Spleen (tissue), 7 donors: Measurements from ENCODE around the gene ZNF594.

ENCODE experiments used
- POLR2A ChIP-seq, 3 donors: fragments of 450-650 bp; IDR thresholded peaks; one replicate each; pipeline ENCODE4 v1.5.1; 2017; ENCODE audit warnings: antibody characterized with exemption in 3 of 3, mild to moderate bottlenecking in 1 of 3
- POLR2AphosphoS5 ChIP-seq, 3 donors: sonication (generic); formaldehyde crosslinking; IDR thresholded peaks; one replicate each; pipeline ENCODE4 v1.5.1; 2017; ENCODE audit warnings: antibody characterized with exemption in 3 of 3
- TF ChIP-seq, protein P1 (sequence below), 11 experiments: fragments of 200-600 bp in 7 of 11; fragments of 450-650 bp in 4 of 11; sonication (generic) in 4 of 11; IDR thresholded peaks in 8 of 11; conservative IDR thresholded peaks in 3 of 11; 1 replicate in 7 of 11; 2 replicates in 4 of 11; pipeline versions ENCODE4 v1.4.0 to v1.8.0; 2016 to 2021; ENCODE audit warnings: antibody characterized with exemption in 11 of 11, inconsistent platforms in 4 of 11, mild to moderate bottlenecking in 1 of 11
- donor health status: DM: no; HTN: no; CAD: no; lungs with moderate emphysema.
- donor health status: DM: no; HTN: no; CAD: no.
- donor health status: DM: no; HTN: no; CAD: no.

DNA sequence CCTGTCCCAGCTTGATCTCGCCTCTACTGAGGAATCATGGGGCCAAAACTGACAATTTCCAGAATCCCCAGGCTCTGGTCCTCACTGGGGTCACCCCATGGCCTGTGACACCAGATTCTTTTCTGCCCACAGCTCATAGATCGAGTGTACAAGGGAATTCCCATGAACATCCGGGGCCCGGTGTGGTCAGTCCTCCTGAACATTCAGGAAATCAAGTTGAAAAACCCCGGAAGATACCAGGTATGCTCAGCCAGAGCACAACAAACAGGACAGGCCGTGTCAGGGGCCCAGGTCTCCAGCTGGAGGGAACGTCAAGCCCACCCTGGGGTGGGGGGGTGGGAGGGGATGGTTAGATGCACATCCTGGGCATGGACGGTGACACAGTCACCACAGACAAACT lies 58.4 kb downstream of the ZNF594 start:
- TF ChIP-seq, protein P1, sequence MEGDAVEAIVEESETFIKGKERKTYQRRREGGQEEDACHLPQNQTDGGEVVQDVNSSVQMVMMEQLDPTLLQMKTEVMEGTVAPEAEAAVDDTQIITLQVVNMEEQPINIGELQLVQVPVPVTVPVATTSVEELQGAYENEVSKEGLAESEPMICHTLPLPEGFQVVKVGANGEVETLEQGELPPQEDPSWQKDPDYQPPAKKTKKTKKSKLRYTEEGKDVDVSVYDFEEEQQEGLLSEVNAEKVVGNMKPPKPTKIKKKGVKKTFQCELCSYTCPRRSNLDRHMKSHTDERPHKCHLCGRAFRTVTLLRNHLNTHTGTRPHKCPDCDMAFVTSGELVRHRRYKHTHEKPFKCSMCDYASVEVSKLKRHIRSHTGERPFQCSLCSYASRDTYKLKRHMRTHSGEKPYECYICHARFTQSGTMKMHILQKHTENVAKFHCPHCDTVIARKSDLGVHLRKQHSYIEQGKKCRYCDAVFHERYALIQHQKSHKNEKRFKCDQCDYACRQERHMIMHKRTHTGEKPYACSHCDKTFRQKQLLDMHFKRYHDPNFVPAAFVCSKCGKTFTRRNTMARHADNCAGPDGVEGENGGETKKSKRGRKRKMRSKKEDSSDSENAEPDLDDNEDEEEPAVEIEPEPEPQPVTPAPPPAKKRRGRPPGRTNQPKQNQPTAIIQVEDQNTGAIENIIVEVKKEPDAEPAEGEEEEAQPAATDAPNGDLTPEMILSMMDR (IDR thresholded peaks at IDR 0.05 in 8 of 11, conservative IDR thresholded peaks at IDR 0.05 in 3 of 11), result no peak
- TF ChIP-seq POLR2AphosphoS5 (IDR thresholded peaks at IDR 0.05), result no peak
- no peak for TF ChIP-seq POLR2A (IDR thresholded peaks at IDR 0.05)
